AG09319 (cell line): ENCODE measurements around the gene PIKFYVE.
"Not testable (repeated sequence)": the region's sequence is repeated elsewhere in the genome, so short reads cannot be mapped to it uniquely, and the experiment has no call there.

Experiments
- DNase-seq: peaks from one replicate; pipeline ENCODE4 v3.0.0-alpha.2; 2010; ENCODE audit warnings: low read depth; ENCODE audit errors: extremely low read depth
- TF ChIP-seq, protein P1 (sequence below): IDR thresholded peaks from 2 replicates; pipeline ENCODE4 v1.5.1; 2011; ENCODE audit warnings: low read depth, mild to moderate bottlenecking, inconsistent platforms, low read length, moderate library complexity

The PIKFYVE gene

DNA sequence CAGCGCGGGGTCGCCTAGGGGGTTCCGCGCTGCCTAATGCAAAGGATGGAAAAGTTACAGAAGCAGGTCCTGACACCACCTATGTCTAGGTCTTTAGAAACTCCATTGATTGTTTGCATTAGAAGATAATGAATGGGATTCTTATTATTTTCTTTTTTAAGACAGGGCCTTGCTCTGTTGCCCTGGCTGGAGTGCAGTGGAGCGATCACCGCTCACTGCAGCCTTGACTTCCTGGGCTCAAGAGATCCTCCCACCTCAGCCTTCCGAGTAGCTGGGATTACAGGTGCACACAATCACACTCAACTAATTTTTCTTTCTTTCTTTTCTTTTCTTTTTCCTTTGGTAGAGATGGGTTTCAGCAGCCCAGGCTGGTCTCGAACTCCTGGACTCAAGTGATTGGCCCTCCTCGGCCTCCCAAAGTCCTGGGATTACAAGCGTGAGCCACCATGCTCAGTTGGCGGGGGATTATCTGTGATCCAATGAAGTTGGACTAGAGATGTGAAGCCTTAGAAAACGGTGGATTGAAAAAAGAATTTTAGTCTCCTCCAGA lies 10.4 kb upstream of the PIKFYVE start:
- TF ChIP-seq, protein P1, sequence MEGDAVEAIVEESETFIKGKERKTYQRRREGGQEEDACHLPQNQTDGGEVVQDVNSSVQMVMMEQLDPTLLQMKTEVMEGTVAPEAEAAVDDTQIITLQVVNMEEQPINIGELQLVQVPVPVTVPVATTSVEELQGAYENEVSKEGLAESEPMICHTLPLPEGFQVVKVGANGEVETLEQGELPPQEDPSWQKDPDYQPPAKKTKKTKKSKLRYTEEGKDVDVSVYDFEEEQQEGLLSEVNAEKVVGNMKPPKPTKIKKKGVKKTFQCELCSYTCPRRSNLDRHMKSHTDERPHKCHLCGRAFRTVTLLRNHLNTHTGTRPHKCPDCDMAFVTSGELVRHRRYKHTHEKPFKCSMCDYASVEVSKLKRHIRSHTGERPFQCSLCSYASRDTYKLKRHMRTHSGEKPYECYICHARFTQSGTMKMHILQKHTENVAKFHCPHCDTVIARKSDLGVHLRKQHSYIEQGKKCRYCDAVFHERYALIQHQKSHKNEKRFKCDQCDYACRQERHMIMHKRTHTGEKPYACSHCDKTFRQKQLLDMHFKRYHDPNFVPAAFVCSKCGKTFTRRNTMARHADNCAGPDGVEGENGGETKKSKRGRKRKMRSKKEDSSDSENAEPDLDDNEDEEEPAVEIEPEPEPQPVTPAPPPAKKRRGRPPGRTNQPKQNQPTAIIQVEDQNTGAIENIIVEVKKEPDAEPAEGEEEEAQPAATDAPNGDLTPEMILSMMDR = no peak
- no peak for DNase-seq

DNA sequence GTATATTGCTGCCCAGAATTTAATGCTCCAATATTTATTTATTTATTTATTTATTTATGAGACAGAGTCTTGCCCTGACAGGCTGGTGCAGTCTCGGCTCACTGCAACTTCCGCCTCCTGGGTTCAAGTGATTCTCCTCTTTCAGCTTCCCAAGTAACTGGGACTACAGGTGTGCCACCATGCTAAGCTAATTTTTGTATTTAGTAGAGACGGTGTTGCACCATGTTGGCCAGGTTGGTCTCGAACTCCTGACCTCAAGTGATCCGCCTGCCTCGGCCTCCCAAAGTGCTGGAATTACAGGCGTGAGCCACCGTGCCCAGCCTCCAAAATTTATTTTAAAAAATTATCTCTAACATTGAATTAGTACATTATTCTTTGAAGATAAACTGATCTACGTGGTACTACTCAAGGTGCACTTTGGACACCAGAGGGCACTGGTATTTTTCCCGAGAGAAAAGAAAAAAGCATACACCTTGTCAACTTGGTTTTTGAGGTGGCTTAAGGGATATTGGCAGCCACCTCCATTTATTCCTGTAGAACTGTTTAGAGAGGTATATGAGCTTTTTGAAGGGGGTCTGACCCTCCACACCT lies 9.8 kb upstream of the PIKFYVE start:
- no peak for DNase-seq
- TF ChIP-seq, protein P1 = no peak

DNA sequence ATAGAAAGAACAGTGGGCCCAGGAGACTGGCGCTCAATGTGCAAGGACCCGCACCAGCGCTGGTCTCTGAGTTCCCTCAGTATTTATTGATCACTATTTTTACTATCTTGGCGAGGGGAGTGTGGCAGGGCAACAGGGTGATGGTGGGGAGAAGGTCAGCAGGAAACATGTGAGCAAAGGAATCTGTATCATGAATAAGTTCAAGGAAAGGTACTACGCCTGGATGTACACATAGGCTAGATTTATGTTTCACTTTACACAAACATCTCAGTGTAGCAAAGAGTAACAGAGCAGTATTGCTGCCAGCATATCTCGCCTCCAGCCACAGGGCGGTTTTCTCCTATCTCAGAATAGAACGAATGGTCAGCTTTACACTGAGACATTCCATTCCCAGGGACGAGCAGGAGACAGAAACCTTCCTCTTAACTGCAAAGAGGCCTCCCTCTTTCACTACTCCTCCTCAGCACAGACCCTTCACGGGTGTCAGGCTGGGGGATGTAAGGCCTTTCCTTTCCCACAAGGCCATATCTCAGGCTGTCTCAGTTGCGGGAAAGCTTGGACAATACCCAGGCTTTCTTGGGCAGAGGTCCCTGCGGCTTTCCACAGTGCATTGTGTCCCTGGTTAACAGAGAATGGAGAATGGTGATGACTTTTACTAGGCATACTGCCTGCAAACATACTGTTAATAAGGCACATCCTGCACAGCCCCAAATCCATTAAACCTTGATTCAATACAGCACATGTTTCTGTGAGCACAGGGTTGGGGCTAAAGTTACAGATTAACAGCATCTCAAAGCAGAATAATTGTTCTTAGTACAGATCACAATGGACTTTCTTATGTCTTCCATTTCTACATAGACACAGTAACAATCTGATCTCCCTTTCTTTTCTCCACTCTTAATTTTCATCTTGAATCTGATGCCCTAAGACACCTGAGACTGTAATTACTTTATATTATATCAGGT lies 8.9 kb upstream of the PIKFYVE start:
- DNase-seq = not testable (repeated sequence)

DNA sequence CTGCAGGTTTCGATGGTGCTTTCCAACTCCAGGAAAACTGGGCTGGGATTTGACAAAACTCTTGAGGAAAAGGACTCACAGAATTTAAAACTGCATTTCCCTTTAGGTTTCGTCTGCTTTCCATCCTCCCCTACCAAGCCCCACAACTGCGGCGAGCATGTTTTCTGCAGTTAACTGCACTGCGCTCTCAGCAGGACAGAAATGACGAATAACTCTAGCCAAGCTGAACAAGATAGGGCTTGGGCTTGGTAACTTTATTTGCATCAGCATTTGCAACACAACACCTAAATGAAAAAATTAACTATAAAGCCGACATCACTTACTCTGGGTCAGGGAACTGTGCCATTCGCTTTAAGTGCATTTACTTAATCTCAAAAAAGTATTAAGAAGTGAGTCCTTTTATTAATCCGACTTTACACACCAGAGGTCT lies 669 bp upstream of the PIKFYVE start:
- no peak for DNase-seq

DNA sequence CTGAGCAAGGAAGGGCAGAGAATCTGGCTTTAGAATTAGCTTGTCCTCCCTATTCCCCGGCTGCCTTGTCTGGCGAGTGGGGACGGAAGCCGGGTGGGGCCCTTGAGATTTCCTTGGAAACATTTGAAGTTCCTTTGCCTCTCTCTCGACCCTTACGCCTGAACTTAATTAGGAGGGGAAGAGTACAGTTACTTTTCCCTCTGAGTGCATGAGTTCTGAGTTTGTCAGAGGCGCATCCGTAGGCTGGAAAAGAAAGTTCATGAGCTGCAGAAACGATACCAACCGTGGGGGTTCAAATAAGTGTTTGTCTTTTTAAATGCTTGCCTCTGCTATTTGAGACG lies 468 bp downstream of the PIKFYVE start:
- DNase-seq = no peak
- TF ChIP-seq, protein P1 = no peak

More for the DNA sequence above, 669 bp upstream of the PIKFYVE start:
- TF ChIP-seq, protein P1 = no peak

DNA sequence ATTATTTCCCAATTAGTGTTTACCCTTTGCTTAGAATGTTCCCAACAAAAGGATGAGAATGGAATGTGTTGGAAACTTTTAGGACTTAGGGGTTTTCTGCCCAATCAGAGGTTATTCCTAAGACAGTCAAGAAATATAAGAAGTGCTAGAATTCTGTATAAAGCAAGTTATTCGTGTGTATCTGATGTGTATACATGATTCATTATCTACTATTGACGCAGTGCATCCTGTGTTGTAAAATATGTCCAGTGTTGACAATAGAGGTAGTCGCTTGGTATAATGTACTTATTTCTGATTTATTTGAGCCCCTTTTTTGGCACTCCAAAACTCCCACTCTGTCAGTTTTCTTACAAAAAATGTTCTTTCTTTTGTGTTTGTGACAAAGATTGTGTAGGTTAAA lies 881 bp downstream of the PIKFYVE start:
- TF ChIP-seq, protein P1 = no peak

DNA sequence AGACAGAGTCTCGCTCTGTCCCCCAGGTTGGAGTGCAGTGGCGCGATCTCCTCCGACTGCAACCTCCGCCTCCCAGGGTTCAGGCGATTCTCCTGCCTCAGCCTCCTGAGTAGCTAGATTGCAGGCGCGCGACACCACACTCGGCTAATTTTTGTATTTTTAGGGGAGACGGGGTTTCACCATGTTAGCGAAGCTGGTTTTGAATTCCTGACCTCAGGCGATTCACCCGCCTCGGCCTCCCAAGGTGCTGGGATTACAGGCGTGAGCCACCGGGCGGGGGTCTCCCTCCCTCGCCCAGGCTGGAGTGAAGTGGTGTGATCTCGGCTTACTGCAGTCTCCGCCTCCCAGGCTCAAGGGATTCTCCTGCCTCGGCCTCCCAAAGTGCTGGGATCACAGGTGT lies 1.5 kb downstream of the PIKFYVE start:
- not testable (repeated sequence) for DNase-seq

More for the DNA sequence above, 881 bp downstream of the PIKFYVE start:
- no peak for DNase-seq
